Urinary bladder (tissue), 4 donors: ENCODE data around the gene RPUSD3. TPM values are rescaled to one million over a fixed set of nuclear protein-coding genes. Genes with fewer than 3 reads are reported as not detected.
"Not testable (repeated sequence)": the region's sequence is repeated elsewhere in the genome, so short reads cannot be mapped to it uniquely, and the experiment has no call there.

Experiments
- DNase-seq: peaks from one replicate; pipeline ENCODE4 v3.0.0-alpha.2; 2015; ENCODE audit errors: extremely low spot score
- H3K27ac ChIP-seq: one replicate; pipeline ENCODE4 v1.5.1; 2013; ENCODE audit warnings: low read depth, mild to moderate bottlenecking, moderate library complexity
- H3K36me3 ChIP-seq: one replicate; pipeline ENCODE4 v1.6.1; 2013; ENCODE audit warnings: mild to moderate bottlenecking, moderate library complexity; ENCODE audit not compliant: insufficient read depth
- H3K4me1 ChIP-seq: one replicate; pipeline ENCODE4 v1.6.1; 2013; ENCODE audit warnings: mild to moderate bottlenecking, moderate library complexity; ENCODE audit not compliant: insufficient read depth
- H3K4me3 ChIP-seq: one replicate; pipeline ENCODE4 v1.5.1; 2013; ENCODE audit warnings: low read depth, low read length
- WGBS: extraction: QIAGEN DNeasy Blood & Tissue Kit; methylation state at CpG from one replicate; pipeline ENCODE4 v1.1.7; 2013; 5-methylcytosine and 5-hydroxymethylcytosine counted together
- polyA plus RNA-seq: library from polyadenylated mRNA; stranded (reverse); fragments of 200-250 nt; gene quantifications from one replicate; pipeline ENCODE4 v1.2.3, GENCODE V29; 2013
- total RNA-seq: library from RNA; depleted of rRNA; stranded (reverse); fragments of >200 nt; gene quantifications from one replicate; pipeline ENCODE4 v1.2.3, GENCODE V29; 2014
- donor health status: healthy with polysubstance abuse.
- donor health status: healthy.

RPUSD3 gene
- total and polyA plus RNA-seq, 2 donors = 14.4 to 39.6 TPM

DNA sequence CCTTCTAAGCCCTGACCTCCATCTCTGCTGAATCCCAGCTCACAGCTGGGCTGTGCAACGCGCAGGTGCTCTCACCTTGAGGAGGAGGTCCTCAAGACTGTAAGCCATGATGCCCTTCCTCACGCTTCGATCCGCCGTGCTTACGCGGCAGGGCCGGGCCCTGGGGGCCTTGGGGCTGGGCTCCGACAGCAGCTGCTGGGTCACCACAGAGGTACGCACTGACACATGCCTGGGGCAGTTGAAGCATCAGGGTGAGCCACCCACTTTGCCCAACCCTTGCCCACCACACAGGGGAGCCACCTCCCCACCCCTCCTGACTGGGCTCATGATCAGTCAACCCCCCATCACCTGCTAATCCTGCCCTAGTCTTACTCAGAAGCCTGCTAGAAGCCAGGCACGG, 33.2 kb upstream of the RPUSD3 start:
- no peaks in the 10 kb centered on the region for H3K36me3 ChIP-seq
- H3K27ac ChIP-seq = no peak overlapping the region
- H3K4me3 ChIP-seq = no peak overlapping the region
- DNase-seq = no peak
- 91% methylated on average over 12 of the region's 12 CpGs for WGBS
- no peaks in the 10 kb centered on the region for H3K4me1 ChIP-seq

DNA sequence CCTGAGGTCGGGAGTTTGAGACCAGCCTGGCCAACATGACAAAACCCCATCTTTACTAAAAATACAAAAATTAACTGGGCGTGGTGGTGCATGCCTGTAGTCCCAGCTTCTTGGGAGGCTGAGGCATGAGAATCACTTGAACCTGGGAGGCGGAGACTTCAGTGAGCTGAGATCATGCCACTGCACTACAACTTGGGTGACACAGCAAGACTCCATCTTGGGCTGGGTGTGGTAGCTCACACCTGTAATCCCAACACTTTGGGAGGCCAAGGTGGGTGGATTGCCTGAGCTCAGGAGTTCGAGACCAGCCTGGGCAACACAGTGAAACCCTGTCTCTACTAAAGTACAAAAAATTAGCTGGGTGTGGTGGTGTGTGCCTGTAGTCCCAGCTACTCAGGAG, 32.4 kb upstream of the RPUSD3 start:
- whole genome bisulfite sequencing = 87% methylated on average over 4 of the region's 4 CpGs
- not testable (repeated sequence) for H3K27ac ChIP-seq, H3K4me3 ChIP-seq, H3K36me3 ChIP-seq, H3K4me1 ChIP-seq, DNase-seq

DNA sequence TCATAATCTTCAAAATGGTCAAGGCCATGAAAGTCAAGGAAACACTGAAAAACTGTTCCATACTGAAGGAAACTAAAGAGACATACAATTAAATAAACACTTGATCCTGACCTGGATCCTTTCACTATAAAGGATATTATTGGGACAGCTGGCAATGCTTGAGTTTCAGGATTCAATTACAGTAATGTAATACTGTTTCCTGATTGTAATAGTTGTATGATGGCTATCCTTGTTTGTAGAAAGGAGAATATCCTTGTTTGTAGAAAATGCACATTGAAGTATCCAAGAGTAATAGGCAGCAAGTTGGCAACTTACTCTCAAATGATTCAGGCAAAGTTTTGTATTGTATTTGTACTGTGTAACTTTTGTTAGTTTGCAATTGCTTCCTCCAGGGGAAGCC, 31.6 kb upstream of the RPUSD3 start:
- no peak overlapping the region for H3K27ac ChIP-seq
- no peaks in the 10 kb centered on the region for H3K4me1 ChIP-seq
- H3K4me3 ChIP-seq = no peak overlapping the region
- DNase-seq = no peak
- no peaks in the 10 kb centered on the region for H3K36me3 ChIP-seq

DNA sequence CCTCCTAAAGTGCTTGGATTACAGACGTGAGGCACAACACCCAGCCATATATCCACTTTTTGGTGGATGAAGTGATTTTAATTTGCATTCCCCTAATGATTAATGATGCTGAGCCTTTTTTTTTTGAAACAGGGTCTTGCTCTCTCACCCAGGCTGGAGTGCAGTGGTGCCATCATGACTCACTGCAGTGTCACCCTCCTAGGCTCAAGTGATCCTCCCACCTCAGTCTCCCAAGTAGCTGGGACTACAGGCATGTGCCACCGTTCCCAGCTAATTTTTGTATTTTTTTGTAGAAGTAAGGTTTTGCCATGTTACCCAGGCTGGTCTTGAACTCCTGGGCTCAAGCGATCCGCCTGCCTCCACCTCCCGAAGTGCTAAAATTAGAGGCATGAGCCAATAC, 28.3 kb upstream of the RPUSD3 start:
- WGBS = 93% methylated on average over 5 of the region's 5 CpGs
- DNase-seq, H3K27ac ChIP-seq, H3K36me3 ChIP-seq, H3K4me3 ChIP-seq, H3K4me1 ChIP-seq: not testable (repeated sequence)

DNA sequence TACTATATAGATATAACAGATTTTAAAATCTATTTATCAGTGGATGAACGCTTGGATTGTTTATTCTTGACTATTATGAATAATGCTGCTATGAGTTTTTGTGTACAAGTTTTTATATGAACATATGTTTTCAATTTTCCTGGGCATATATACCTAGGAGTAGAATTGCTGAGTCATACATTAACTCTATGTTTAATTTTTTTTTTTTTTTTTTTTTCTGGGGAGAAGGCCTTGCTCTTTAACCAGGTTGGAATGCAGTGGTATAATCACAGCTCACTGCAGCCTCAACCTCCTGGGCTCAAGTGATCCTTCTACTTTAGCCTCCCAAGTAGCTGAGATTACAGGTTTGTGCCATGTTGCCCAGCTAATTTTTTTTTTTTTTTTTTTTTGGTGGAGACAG, 27.2 kb upstream of the RPUSD3 start:
- Histone ChIP-seq H3K27ac (no peak overlapping the region), H3K36me3 (no peaks in the 10 kb centered on the region), H3K4me1 (no peaks in the 10 kb centered on the region), H3K4me3 (no peak overlapping the region)
- DNase-seq = no peak
- 29% methylated on average over 1 of the region's 1 CpG for WGBS

DNA sequence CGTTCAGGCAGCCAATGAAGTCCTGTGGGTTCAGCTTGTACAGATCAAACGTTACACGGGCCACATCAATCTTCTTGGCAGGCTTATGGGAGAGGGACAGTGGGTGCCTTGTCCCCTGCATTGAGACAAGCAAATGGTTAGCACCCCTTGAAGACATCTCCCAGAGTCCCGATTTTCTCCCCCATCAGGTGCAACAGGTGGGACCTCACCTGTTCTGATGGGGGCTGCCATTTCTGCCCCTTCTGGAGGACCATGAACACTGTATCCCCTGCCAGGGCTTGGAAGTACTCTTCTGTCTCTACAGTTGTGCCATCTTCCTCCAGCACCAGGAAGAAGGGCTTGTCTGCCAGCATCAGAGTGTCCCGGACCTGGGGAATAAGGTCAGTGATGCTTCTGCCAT, 26.1 kb upstream of the RPUSD3 start:
- Histone ChIP-seq H3K27ac (no peak overlapping the region), H3K4me3 (no peak overlapping the region), H3K4me1 (no peaks in the 10 kb centered on the region), H3K36me3 (no peaks in the 10 kb centered on the region)
- DNase-seq = no peak
- 77% methylated on average over 5 of the region's 5 CpGs for WGBS

DNA sequence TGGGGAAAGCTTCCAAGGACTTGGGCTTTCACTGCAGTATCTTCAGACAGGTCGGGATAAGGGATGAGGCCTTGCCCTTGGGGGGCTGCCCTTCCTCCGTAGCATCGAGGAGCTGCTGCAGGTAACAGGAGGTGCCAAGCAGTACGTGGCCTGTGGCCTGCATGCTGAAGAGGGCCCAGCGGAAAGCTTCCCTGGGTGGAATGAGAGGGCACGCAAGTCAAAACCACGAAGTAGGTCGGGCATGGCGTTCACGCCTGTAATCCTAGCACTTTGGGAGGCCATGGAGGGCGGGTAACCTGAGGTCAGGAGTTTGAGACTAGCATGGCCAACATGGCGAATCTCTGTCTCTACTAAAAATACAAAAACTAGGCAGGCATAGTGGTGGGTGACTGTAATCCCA, 23.3 kb upstream of the RPUSD3 start:
- H3K27ac ChIP-seq = no peak overlapping the region
- no peaks in the 10 kb centered on the region for H3K4me1 ChIP-seq
- 93% methylated on average over 12 of the region's 12 CpGs for WGBS

DNA sequence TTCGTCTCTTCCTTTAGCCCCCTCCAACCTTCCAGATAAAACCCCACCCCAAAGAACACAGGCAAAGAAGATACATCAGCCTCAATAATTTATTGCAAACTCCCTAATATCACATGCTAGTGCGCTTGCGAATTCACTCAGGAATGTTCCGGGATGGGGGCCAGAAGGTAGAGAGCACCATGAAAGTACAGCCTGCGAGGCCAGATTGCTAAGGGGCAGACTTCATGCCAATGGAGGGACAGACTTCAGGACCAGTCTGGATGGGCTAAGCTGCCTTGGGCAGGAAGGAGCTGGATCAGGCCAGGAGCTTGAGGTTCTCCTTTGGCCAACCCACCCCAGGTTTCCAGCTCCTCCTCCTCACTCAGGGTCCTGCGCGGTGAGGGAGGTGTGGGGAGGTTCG, 22.8 kb upstream of the RPUSD3 start:
- Histone ChIP-seq H3K4me3 (no peak overlapping the region), H3K36me3 (no peaks in the 10 kb centered on the region), H3K27ac (no peak overlapping the region), H3K4me1 (no peaks in the 10 kb centered on the region)
- WGBS = 54% methylated on average over 8 of the region's 8 CpGs
- no peak for DNase-seq

More for the DNA sequence above, 23.3 kb upstream of the RPUSD3 start:
- no peak overlapping the region for H3K4me3 ChIP-seq
- no peaks in the 10 kb centered on the region for H3K36me3 ChIP-seq
- no peak for DNase-seq

DNA sequence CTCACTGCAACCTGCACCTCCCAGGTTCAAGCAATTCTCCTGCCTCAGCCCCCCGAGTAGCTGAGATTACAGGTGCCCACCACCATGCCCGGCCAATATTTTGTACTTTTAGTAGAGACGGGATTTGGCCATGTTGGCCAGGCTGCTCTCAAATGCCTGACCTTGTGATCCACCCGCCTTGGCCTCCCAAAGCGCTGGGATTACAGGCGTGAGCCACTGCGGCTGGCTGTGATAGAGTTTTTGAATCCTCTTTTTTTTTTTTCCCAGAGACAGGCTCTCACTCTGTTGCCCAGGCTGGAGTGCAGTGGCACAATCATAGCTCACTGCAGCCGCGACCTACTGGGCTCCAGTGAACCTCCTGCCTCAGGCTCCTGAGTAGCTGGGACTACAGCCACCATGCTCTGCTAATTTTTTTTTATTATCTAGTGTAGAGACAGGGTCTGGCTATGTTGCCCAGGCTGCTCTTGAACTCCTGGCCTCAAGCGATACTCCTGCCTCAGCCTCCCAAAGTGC, 21.4 kb upstream of the RPUSD3 start:
- DNase-seq, H3K4me3 ChIP-seq, H3K4me1 ChIP-seq, H3K27ac ChIP-seq, H3K36me3 ChIP-seq: not testable (repeated sequence)
- 61% methylated on average over 10 of the region's 10 CpGs for WGBS

DNA sequence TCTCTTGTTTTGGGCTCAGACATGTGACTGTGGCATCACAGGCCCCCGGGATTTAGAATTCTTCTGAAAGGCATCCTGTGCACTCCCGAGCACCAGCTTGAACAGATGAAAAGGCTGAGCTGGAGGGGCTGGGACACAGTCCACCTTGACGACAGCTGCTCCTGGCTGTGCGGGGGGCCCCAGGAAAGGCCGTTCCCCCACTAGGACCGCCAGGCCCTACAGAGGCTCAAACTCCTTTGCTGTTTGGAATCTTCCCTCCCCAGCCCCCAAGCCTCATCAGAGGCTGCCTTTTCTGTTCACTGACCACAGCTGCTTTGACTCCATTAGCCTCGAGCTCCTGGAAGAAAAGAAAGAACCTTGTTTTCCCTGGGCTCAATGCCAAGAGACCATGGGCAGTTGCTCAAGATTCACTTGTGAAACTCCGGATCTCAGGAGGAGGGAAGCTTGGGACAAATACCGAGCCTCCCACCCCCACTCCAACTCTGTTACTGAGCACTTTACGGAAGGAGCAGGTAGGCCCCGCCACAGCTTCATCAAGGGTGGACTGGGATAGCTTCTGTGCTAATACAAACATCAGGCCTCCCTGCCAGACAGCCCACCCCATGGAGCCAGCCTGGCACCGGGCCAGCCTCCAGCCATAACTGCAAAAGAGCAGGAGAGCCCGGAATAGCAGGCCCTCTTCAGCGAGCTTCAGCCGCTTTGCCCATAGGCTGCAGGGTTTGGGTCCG, 20.6 kb upstream of the RPUSD3 start:
- no peaks in the 10 kb centered on the region for H3K36me3 ChIP-seq

DNA sequence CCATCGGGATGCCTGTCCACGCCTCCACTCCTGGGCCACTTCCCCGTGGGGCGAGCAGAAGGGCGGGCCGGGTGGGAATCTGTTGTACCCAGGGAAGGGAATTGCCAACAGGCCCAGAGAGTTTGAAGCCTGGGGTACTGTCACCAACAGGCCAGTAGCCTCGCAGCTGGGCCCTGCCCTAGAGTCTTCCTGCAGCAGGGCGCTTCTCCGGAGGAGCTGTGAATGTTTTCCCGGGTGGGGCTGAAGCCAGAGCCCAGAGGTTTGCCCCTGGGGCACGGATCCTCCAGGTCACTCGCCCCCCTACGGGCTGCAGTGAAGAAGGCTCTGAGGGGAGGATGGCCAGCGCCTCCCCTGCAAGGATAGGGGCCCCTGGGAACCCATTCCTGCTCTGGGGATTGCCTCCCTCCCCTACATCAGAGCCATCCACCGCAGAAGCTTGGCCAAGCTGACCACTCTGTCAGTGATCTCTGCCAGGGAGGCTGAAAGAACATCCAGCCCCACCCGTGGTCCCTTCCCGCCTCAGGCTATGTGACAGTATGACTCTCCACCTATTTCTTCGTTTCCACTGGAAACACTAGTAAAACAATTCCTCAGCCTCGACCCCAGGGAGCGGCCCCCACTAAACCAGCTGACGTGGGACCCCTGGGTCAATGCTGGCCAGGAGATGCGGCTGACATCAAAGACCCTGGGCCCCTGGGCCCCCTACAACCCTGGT, 19.4 kb upstream of the RPUSD3 start:
- Histone ChIP-seq H3K4me3 (peak overlapping the region; percentile 14), H3K27ac (no peak overlapping the region), H3K4me1 (no peaks in the 10 kb centered on the region), H3K36me3 (no peaks in the 10 kb centered on the region)
- 59% methylated on average over 22 of the region's 22 CpGs for WGBS
- no peak for DNase-seq

More for the DNA sequence above, 20.6 kb upstream of the RPUSD3 start:
- Histone ChIP-seq H3K4me1 (no peaks in the 10 kb centered on the region), H3K4me3 (no peak overlapping the region), H3K27ac (peak overlapping the region; percentile 91)
- WGBS = 30% methylated on average over 16 of the region's 16 CpGs
- DNase-seq = peak; percentile 69

DNA sequence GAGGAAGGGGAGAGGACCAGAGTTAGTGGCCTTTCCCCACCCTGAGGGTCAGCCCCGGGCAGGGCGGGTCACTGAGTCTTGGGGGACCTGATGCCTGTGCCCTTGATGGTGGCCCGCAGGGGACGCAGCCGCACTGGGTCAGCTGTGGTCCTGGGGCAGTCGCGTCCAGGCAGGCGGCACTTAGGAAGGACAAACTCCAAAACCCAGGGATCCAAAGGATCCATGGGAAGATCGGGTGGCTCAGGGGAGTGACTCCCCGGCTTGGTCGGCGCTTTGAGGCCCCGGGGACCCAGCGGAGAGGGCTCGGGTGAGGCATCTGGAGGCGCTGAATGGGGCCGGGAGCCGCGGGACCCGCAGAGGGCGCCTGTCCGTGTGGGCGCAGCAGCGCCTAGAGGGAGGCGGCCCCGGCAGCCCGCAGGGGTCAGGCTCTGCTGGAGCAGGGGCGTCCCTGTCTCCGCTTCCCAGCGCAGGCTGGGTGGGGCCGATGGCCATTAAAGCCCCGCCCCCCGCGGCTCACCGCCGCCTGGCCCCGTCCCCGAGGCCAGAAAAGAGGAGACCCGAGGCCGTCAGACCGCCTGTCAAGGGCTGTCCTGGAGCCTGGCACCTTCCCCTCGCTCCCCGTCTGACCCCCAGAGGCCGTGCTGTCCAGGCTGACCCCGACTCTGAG, 18.7 kb upstream of the RPUSD3 start:
- Histone ChIP-seq H3K4me1 (no peaks in the 10 kb centered on the region), H3K4me3 (peak overlapping the region; percentile 14), H3K27ac (no peak overlapping the region), H3K36me3 (no peaks in the 10 kb centered on the region)
- 13% methylated on average over 45 of the region's 45 CpGs for WGBS
- no peak for DNase-seq

DNA sequence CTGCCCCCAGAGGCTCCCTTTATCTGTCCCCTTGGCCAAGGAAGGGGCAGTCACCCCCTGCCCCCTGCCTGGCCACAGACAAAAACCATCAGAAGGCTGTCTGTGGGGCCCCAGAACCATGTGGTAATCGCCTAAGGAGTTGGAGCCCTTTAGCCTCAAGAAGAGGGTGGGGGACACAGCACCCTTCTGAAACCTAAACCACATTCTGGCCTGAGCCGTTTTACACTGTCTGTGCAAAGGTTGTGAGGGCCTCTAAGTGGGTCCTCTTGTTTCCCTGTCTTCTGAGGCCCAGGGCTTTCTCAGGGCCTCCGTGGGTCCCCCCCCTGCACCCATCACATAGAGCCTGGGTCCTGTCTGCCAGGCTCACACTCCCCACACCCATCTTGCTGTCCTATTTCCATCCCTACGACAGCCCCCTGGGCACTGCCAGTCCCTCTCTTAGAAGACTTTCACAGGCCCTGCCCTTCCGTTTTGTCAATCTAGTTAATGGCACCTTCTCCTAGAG, 17.9 kb upstream of the RPUSD3 start:
- no peaks in the 10 kb centered on the region for H3K4me1 ChIP-seq
- H3K36me3 ChIP-seq = no peaks in the 10 kb centered on the region
- no peak overlapping the region for H3K27ac ChIP-seq
- H3K4me3 ChIP-seq = no peak overlapping the region
- no peak for DNase-seq
- 89% methylated on average over 5 of the region's 5 CpGs for WGBS

DNA sequence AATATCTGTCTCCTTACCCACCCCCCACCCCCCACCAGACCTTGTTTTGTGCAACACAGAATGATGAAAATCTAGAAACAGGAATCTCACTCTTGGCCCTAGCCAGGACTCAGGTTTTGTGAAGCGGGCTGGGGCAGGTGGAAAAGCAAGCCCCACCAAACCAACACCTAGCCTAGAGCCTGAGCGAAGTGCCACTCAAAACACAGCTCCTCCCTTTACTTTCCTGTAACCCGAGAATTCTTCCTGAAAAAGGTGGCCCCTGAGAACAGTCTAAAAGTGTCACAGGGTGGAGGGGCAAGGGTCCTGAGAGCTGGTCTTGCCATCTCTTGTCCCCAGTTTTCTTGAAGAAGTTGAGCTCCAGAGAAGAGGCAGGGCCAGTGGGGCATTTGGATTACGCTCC, 17.4 kb upstream of the RPUSD3 start:
- H3K4me1 ChIP-seq = no peaks in the 10 kb centered on the region
- no peak overlapping the region for H3K27ac ChIP-seq
- DNase-seq = no peak
- no peak overlapping the region for H3K4me3 ChIP-seq
- 91% methylated on average over 4 of the region's 4 CpGs for WGBS
- no peaks in the 10 kb centered on the region for H3K36me3 ChIP-seq
